PC-9 (cell line): ENCODE results near the gene MGAT5. TPM values are rescaled to one million over a fixed set of nuclear protein-coding genes. Genes with fewer than 3 reads are reported as not detected.

Source experiments
- BruUV-seq: library from RNA; stranded (reverse); fragments of 400-500 nt; replicated peaks from 2 replicates; lab custom pipeline; 2021; lab: Mats Ljungman, UMichigan
- CTCF ChIA-PET: fragments of 300-600 bp; sonication (Branson Sonifier 250); formaldehyde crosslinking; loops from one replicate; lab custom pipeline; 2022; ENCODE audit warnings: antibody characterized with exemption; lab: Charles Lee
- POLR2A ChIA-PET: fragments of 300-600 bp; sonication (Branson Sonifier 250); formaldehyde crosslinking; loops from one replicate; lab custom pipeline; 2022; ENCODE audit warnings: antibody characterized with exemption; ENCODE audit not compliant: unreplicated experiment; lab: Charles Lee
- DNase-seq, 2 experiments: peaks; one replicate each; pipeline versions ENCODE4 v3.0.0 to v3.0.0-alpha.2; 2015 to 2022; ENCODE audit warnings: mixed read lengths in 1 of 2
- H2AFZ ChIP-seq: fragments of 200-600 bp; sonication (generic); 2 replicates; pipeline ENCODE4 v1.8.1; 2017; ENCODE audit warnings: antibody characterized with exemption
- H3F3A ChIP-seq: fragments of 200-600 bp; sonication (generic); 2 replicates; pipeline ENCODE4 v1.8.1; 2017; ENCODE audit warnings: antibody characterized with exemption, mild to moderate bottlenecking, low read depth; ENCODE audit not compliant: insufficient read depth
- H3K27ac ChIP-seq: fragments of 200-600 bp; sonication (generic); 2 replicates; pipeline ENCODE4 v1.6.1; 2016; ENCODE audit warnings: mixed run types
- H3K27me3 ChIP-seq: fragments of 200-600 bp; sonication (generic); 2 replicates; pipeline ENCODE4 v1.6.1; 2016; ENCODE audit warnings: low read depth, mixed run types; ENCODE audit not compliant: insufficient read depth
- H3K36me3 ChIP-seq: fragments of 200-600 bp; sonication (generic); 2 replicates; pipeline ENCODE4 v1.6.1; 2016; ENCODE audit warnings: low read depth, mixed run types
- H3K4me1 ChIP-seq: fragments of 200-600 bp; sonication (generic); replicated peaks from 2 replicates; pipeline ENCODE4 v1.6.1; 2016; ENCODE audit warnings: mixed run types; ENCODE audit not compliant: insufficient read depth
- H3K4me2 ChIP-seq: fragments of 200-600 bp; sonication (generic); 2 replicates; pipeline ENCODE4 v1.6.1; 2017; ENCODE audit warnings: mixed run types
- H3K4me3 ChIP-seq: fragments of 200-600 bp; sonication (generic); 2 replicates; pipeline ENCODE4 v1.6.1; 2016; ENCODE audit warnings: mixed run types
- H3K79me2 ChIP-seq: fragments of 200-600 bp; sonication (generic); 2 replicates; pipeline ENCODE4 v1.6.1; 2017; ENCODE audit warnings: low read depth, mixed run types
- H3K9me2 ChIP-seq: fragments of 200-600 bp; sonication (generic); 2 replicates; pipeline ENCODE4 v1.8.1; 2017; ENCODE audit warnings: mild to moderate bottlenecking; ENCODE audit not compliant: insufficient read depth
- H3K9me3 ChIP-seq: fragments of 200-600 bp; sonication (generic); 2 replicates; pipeline ENCODE4 v1.8.1; 2016; ENCODE audit warnings: low read depth; ENCODE audit not compliant: insufficient read depth
- H4K20me1 ChIP-seq: fragments of 200-600 bp; sonication (generic); 2 replicates; pipeline ENCODE4 v1.8.1; 2017; ENCODE audit not compliant: insufficient read depth
- EZH2 ChIP-seq: fragments of 200-600 bp; sonication (generic); IDR thresholded peaks from 2 replicates; pipeline ENCODE4 v1.8.0; 2017; ENCODE audit warnings: antibody characterized with exemption, low read depth
- intact Hi-C: fragments of 100-400 bp; cut with micrococcal nuclease; formaldehyde crosslinking; loops from one replicate; pipeline ENCODE4 v1.10.0; 2022; ENCODE audit not compliant: unreplicated experiment
- total RNA-seq: library from RNA; stranded (reverse); gene quantifications from 2 replicates; pipeline ENCODE4 v1.2.3, GENCODE V29; 2021
- TF ChIP-seq, protein P1 (sequence below): fragments of 200-600 bp; sonication (generic); conservative IDR thresholded peaks from 2 replicates; pipeline ENCODE4 v1.6.1; 2017; ENCODE audit warnings: mixed run types, antibody characterized with exemption, mild to moderate bottlenecking, moderate library complexity

The MGAT5 gene
- total RNA-seq, 1 experiment from 2014 or later, result 33.5 TPM

DNA sequence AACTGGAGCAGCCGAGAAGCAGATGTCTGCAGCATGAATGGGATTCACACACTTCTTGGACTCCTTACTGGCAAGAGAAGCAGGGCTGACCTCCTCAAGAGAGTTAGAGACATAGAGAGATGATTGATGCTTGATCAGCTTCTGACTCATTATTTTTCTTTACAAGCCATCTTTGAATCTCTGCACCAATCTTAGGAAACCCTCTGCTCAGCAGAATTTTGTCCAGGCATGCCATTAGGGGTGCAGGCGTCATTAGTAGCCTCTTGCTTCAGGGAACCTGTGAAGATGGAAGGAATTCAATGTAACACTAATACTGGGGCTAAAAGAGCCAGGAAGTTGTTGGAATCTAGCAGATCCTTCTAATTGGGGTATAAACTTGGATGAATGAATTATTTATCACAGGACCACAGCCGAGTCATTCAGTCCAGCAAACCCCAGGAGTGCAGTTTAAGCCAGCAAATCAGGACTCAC lies 151.8 kb downstream of the MGAT5 start:
- Histone ChIP-seq H3K9me3 (no peaks in the 10 kb centered on the region), H3K27me3 (no peaks in the 10 kb centered on the region), H3K27ac (no peak overlapping the region), H3K9me2 (no peaks in the 10 kb centered on the region), H3K79me2 (no peaks in the 10 kb centered on the region), H3K4me1 (peaks cover 13% of the 10 kb centered on the region), H2AFZ (no peak overlapping the region), H3K36me3 (no peaks in the 10 kb centered on the region), H4K20me1 (0 out of 2 replicates have a peak, but pooled peaks cover 3% of the 10 kb centered on the region), H3K4me3 (no peak overlapping the region), H3K4me2 (no peak overlapping the region), H3F3A (peaks cover 4% of the 10 kb centered on the region; the same call in 1 of the 2 replicates)
- POLR2A ChIA-PET, result no interaction called here
- no TSS peak for BruUV-seq
- DNase-seq, result no peak
- intact Hi-C loops, result no loop called here
- TF ChIP-seq, protein P1, sequence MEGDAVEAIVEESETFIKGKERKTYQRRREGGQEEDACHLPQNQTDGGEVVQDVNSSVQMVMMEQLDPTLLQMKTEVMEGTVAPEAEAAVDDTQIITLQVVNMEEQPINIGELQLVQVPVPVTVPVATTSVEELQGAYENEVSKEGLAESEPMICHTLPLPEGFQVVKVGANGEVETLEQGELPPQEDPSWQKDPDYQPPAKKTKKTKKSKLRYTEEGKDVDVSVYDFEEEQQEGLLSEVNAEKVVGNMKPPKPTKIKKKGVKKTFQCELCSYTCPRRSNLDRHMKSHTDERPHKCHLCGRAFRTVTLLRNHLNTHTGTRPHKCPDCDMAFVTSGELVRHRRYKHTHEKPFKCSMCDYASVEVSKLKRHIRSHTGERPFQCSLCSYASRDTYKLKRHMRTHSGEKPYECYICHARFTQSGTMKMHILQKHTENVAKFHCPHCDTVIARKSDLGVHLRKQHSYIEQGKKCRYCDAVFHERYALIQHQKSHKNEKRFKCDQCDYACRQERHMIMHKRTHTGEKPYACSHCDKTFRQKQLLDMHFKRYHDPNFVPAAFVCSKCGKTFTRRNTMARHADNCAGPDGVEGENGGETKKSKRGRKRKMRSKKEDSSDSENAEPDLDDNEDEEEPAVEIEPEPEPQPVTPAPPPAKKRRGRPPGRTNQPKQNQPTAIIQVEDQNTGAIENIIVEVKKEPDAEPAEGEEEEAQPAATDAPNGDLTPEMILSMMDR, result no peak
- no peak for TF ChIP-seq EZH2
- CTCF ChIA-PET, result no interaction called here

DNA sequence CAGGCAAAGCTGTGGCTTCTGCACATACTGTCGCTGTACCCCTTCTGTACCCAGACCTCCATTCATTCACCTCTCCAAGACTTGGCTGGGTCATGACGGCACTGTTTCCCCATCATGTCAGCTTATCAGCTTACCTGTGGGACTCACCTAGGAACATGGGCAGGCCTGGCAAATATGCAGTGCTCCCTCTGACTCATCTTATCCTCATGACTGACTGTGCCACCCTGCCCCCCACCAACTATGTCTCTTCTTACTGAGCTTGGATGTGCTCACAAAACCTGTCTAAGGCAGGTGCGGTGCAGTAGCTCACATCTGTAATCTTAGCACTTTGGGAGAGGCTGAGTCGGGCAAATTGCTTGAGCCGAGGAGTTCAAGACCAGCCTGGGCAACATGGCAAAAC lies 152.4 kb downstream of the MGAT5 start:
- ChIA-PET CTCF (interaction anchor here (0.6 kb wide), 1 partner anchor 288 kb away, joined by 4 read pairs; no protein-coding TSS in a partner anchor), POLR2A (interaction anchor here (0.6 to 0.8 kb wide), 4 partner anchors 25 to 659 kb away, joined by 6 to 12 read pairs (median 10); no protein-coding TSS in a partner anchor)
- H3K36me3 ChIP-seq, result no peaks in the 10 kb centered on the region
- no peak overlapping the region for H2AFZ ChIP-seq
- no TSS peak for BruUV-seq
- H3K27me3 ChIP-seq, result no peaks in the 10 kb centered on the region
- 0 out of 2 replicates have a peak, but pooled peaks cover 3% of the 10 kb centered on the region for H4K20me1 ChIP-seq
- peak; percentile 65 to 72 for DNase-seq
- H3K4me2 ChIP-seq, result 0 out of 2 replicates have a peak overlapping the region, but pooled peaks have one; percentile 7
- TF ChIP-seq EZH2, result no peak
- TF ChIP-seq, protein P1, result no peak
- H3F3A ChIP-seq, result peaks cover 4% of the 10 kb centered on the region; the same call in 1 of the 2 replicates
- H3K9me2 ChIP-seq, result no peaks in the 10 kb centered on the region
- H3K27ac ChIP-seq, result no peak overlapping the region
- H3K9me3 ChIP-seq, result no peaks in the 10 kb centered on the region
- intact Hi-C loops, result no loop called here
- no peak overlapping the region for H3K4me3 ChIP-seq
- no peaks in the 10 kb centered on the region for H3K79me2 ChIP-seq
- peaks cover 13% of the 10 kb centered on the region for H3K4me1 ChIP-seq

DNA sequence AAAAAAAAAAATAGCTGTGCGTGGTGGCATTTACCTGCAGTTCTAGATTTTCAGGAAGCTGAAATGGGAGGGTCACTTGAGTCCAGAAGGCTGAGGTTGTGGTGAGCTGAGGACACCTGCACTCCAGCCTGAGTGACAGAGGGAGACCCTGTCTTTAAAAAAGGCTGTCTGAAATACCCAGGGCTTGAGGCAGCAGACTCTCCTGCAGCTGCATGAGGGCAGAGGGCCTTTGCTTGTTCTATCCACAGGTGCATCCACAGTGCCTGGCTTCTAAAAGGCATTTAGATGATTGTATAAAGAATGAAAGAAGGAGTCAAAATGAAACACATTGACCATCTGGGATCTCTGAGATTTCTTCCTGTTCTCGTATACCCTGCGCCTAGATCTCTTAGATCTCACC lies 152.9 kb downstream of the MGAT5 start:
- Histone ChIP-seq H2AFZ (no peak overlapping the region), H4K20me1 (0 out of 2 replicates have a peak, but pooled peaks cover 3% of the 10 kb centered on the region), H3K4me1 (peaks cover 13% of the 10 kb centered on the region), H3K27me3 (no peaks in the 10 kb centered on the region), H3K36me3 (no peaks in the 10 kb centered on the region), H3K4me3 (no peak overlapping the region), H3K4me2 (0 out of 2 replicates have a peak overlapping the region, but pooled peaks have one; percentile 7), H3K9me2 (no peaks in the 10 kb centered on the region), H3F3A (peaks cover 4% of the 10 kb centered on the region; the same call in 1 of the 2 replicates), H3K27ac (no peak overlapping the region), H3K9me3 (no peaks in the 10 kb centered on the region), H3K79me2 (no peaks in the 10 kb centered on the region)
- TF ChIP-seq, protein P1, result no peak
- no peak for TF ChIP-seq EZH2
- no peak for DNase-seq
- CTCF ChIA-PET, result interaction anchor here (0.6 kb wide), 1 partner anchor 288 kb away, joined by 4 read pairs; no protein-coding TSS in a partner anchor
- POLR2A ChIA-PET, result interaction anchor here (0.6 to 0.8 kb wide), 4 partner anchors 25 to 659 kb away, joined by 6 to 12 read pairs (median 10); no protein-coding TSS in a partner anchor
- intact Hi-C loops, result no loop called here
- no TSS peak for BruUV-seq
